NCI-H1436 (cell line): Measurements from ENCODE around the gene TRMT10B.
"Not testable (repeated sequence)": the region's sequence is repeated elsewhere in the genome, so short reads cannot be mapped to it uniquely, and the experiment has no call there.

Experiments
- DNase-seq: peaks from one replicate; lab custom pipeline; 2025; lab: John Stamatoyannopoulos, UW

The TRMT10B gene

DNA sequence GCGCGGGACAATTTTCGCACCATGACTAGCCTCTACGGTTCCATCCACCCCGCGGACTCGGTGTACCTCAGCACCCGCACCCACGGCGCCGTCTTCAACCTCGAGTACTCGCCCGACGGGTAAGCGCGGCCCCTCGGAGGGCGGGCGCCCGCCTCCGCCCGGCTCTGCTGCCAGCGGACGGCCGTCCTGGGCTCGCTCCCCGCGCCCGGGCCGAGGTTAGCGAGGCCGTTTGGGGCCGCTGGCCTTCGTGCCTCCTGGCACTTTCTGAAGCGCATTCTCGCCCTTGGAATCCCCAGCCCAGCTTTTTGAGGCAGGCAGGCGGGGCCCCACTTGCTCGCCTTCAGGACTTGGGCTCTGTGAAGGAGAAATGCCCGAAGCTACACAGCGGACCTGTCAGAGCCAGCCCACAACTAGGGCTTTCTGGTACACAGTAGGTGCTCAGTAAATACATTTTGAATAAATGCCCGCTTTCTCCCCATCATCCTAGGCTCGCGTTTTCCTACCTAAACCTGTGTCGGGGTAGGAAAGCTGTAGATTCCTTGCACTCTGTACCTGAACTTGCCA is 47.8 kb downstream of the TRMT10B start:
- no peak for DNase-seq

DNA sequence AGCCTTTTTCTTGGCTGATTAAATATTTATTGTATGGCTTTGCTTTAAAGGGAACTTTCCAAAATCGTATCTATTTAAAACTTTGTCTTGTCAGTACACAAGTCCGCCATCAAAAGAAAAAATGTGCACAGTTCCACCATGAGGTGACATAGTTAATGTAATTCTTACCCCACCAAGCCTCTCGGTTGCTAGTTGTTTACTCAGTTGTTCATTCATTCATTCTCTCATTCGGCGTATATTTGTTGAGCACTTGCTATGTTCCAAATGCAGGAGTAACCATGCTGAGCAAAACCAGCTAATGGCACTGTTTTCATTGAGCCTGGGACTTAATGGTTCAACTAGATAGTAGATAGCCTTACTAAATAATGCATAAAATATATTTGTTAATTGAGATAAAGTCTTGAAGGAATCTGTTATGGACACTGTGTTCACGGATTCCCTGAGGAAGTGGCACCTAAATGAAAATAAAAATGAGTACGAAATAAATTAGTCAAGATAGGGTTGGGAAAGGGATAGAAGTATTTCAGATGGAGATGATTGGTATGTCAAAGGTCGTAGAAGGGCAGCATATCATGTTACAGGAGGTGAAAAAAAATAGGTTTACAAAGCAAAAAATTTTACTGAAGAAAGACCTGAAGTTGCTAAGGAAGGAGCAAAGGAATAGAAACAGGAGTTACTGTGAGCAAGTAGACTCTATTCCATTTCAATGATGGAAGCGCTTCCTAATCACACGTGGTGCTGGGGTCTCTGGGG is 48.5 kb downstream of the TRMT10B start:
- DNase-seq, result no peak

DNA sequence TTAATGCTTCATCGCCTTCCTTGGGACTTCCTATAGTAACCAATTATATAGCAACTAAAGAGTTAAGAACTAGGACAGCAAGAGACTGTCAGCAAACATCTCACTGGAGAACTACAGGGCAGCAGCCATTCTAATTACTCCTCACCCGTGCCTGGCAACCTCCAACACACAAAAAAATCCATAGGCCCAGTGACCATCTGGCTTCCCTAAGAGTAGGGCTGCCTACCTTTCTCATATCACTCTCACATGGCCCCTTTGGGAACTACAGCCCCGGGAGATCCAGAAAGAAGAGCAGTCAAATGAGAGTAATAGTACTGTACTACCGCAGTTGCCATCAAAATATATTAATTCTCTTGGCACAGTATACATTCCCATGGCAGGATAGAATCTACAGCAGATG is 52.7 kb downstream of the TRMT10B start:
- DNase-seq, result no peak

DNA sequence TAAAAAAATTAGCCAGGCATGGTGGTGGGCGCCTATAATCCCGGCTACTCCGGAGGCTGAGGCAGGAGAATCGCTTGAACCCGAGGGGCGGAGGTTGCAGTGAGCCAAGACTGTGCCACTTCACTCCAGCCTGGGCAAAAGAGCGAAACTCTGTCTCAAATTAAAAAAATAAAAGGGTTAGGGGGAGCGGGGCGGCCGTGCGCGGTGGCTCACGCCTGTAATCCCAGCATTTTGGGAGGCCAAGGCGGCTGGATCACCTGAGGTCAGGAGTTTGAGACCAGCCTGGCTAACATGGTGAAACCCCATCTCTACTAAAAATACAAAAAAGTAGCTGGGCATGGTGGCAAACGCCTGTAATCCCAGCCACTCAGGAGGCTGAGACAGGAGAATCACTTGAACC is 56.1 kb downstream of the TRMT10B start:
- DNase-seq, result not testable (repeated sequence)

DNA sequence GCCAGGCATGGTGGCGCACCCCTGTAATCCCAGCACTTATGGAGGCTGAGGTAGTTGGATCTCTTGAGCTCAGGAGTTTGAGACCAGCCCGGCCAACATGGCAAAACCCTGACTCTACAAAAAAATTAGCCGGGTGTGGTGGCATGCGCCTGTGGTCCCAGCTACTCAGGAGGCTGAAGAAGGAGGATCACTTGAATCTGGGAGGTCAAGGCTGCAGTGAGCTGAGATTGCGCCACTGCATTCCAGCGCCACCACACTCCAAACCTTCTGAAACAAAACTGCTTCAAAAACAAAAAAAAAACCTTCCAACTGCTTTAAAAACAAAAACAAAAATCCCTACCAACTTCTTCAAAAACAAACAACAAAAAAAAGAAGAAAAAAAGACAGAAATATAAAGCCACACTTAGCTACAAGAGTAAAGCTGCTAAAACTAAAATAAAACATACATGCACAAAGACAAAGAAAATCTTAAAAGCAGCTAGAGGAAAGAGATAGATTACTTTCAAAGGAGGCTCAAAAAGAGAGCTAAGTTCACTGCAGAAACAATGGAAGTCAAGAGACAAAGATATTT is 58.4 kb downstream of the TRMT10B start:
- no peak for DNase-seq

DNA sequence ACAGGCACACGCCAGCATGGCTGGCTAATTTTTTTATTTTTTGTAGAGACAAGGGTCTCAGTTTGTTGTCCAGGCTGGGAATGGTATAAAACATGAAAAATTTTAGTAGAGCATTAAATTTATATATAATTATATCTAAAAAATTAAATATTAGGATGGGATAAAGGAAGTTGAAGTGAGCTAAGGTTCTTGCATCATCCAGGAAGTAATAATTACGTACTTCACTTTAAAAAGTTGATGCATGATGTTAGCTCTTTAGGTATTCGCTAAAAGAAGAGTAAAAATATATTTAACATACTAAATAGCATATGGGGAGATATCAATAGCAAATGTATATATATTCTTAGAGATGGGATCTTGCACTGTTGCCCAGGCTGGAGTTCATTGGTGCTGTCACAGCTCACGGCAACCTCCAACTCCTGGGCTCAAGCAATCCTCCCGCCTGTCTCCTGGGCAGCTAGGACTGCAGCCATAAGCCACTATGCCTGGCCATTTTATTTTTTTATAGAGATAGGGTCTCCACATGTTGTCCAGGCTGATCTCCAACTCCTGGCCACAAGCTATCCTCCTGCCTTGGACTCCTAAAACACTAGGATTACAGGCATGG is 59.3 kb downstream of the TRMT10B start:
- DNase-seq, result no peak

DNA sequence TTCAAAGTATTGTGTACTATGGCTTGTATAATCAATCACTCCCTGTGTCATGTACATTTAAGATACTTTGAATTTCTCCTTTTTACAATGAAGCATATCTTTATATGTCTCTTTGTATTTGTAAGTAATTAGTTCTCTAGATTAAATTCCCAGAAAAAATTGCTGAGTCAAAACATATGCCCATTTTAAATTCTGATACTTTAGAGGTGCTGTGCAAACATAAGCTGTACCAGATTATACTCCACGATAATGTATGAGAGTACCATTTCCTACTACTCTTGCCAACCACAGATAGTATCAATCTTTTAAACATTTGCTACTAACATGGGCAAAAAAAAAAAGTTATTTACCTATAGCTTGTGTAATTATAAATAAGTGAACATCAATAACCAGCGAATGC is 65.2 kb downstream of the TRMT10B start:
- DNase-seq, result no peak

DNA sequence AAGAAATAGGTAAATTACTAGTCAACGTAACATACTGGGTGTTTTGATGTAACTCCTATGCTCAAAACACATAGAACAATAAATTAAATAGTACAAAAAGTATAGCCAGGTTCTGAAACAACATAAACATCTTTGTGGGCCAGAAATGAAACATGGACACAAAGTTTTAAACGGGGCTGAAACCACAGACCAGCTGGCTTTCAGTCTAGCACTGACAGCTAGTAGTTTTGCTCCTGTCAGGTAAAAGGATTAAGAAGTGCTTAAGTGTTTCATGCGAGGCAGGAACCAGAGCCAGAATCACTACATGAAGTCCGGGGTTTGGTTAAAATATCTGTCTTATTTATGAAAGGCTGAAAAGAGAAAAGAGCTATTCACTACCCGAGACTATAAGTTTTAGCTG is 66.5 kb downstream of the TRMT10B start:
- DNase-seq, result no peak

DNA sequence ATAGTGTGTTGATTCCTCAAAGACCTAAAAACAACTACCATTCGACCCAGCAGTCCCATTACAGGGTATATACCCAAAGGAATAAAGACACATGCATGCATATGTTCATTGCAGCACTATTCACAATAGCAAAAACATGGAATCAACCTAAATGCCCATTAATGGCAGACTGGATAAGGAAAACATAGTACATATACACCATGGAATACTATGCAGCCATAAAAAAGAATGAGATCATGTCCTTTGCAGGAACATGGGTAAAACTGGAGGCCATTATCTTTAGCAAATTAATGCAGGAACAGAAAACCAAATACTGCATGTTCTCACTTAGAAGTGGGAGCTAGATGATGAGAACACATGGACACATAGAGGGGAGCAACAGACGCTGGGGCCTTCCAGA is 71.6 kb downstream of the TRMT10B start:
- not testable (repeated sequence) for DNase-seq

DNA sequence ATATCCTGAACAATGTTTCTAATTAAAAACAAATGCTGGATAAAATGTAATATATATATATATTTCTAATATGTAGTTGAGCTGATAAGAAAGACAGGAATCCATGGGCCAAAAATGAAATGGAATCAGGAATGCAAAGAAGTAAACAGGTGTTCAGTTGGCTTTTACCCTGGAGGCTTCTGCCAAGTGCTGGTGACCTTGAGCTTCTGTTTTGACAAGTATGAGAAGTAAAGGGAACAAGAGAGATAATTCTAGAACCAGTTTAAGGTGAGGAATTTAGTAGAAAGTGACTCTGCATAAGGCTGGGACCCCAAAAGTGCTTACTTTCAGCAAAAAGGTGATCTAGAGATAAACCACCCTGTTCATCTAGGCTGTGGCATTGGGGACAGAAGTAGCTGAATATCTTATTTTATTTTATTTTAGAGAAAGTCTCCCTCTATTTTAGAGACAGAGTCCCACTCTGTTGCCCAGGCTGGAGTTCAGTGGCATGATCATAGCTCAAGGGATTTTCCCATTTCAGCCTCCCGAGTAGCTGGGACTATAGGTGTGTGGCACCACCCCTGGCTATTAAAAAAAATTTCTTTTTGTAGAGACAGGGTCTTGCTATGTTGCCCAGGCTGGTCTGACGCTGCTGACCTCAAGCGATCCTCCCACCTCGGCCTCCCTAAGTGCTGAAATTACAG is 74.0 kb downstream of the TRMT10B start:
- DNase-seq, result no peak
